Body of pancreas (tissue), 4 donors: ENCODE data around the gene MATR3. TPM values are rescaled to one million over a fixed set of nuclear protein-coding genes. Genes with fewer than 3 reads are reported as not detected.

Experiments used
- ATAC-seq: fragments of 150-250 bp; one replicate; pipeline ENCODE4 v1.9.1; 2016
- DNase-seq, 4 donors: peaks; one replicate each; pipeline ENCODE4 v3.0.0-alpha.2; 2019
- H3K27ac ChIP-seq, 4 donors: fragments of 200-600 bp; sonication (generic); 1 replicate in 3 of 4; 2 replicates in 1 of 4; pipeline versions ENCODE4 v1.5.1 to v1.6.1; 2016 to 2019; ENCODE audit warnings: mild to moderate bottlenecking in 1 of 4, mixed read lengths in 1 of 4, moderate library complexity in 1 of 4
- H3K27me3 ChIP-seq, 2 donors: fragments of 200-600 bp; sonication (generic); one replicate each; pipeline ENCODE4 v1.6.0; 2016; ENCODE audit warnings: mild to moderate bottlenecking in 1 of 2
- H3K36me3 ChIP-seq, 2 donors: fragments of 200-600 bp; sonication (generic); replicated peaks in 1 of 2; 2 replicates each; pipeline ENCODE4 v1.5.1; 2016; ENCODE audit warnings: low read depth in 2 of 2; ENCODE audit not compliant: insufficient read depth in 1 of 2
- H3K4me1 ChIP-seq: fragments of 200-600 bp; sonication (generic); one replicate; pipeline ENCODE4 v1.6.0; 2016
- H3K4me3 ChIP-seq, 2 donors: fragments of 200-600 bp; sonication (generic); 1 replicate in 1 of 2; 2 replicates in 1 of 2; pipeline ENCODE4 v1.5.1; 2016 to 2019
- H3K9me3 ChIP-seq, 3 donors: fragments of 200-600 bp; sonication (generic); 1 replicate in 2 of 3; 2 replicates in 1 of 3; pipeline ENCODE4 v1.5.1; 2016
- POLR2A ChIP-seq, 3 donors: fragments of 450-650 bp; IDR thresholded peaks; one replicate each; pipeline ENCODE4 v1.6.1; 2016; ENCODE audit warnings: antibody characterized with exemption in 3 of 3, mild to moderate bottlenecking in 2 of 3
- WGBS, 2 donors: methylation state at CpG; one replicate each; pipeline ENCODE4 v1.1.5; 2017; 5-methylcytosine and 5-hydroxymethylcytosine counted together
- intact Hi-C: fragments of 100-400 bp; cut with DNase I; formaldehyde crosslinking; loops from one replicate; pipeline ENCODE4 v1.15.1; 2023
- total RNA-seq, 2 donors: library from RNA; depleted of rRNA; stranded (reverse); fragments of >200 nt; gene quantifications; one replicate each; pipeline ENCODE4 v1.1.0, GENCODE V29; 2016
- TF ChIP-seq, protein P1 (sequence below), 7 experiments: fragments of 450-650 bp in 4 of 7; fragments of 200-600 bp in 3 of 7; sonication (generic) in 3 of 7; IDR thresholded peaks; one replicate each; pipeline ENCODE4 v1.5.1; 2016 to 2019; ENCODE audit warnings: antibody characterized with exemption in 7 of 7

MATR3 gene
- total RNA-seq, result 100 to 1,000 TPM in 1 of 2 donors, 10 to 100 TPM in 1; 99.2 to 160 TPM

DNA sequence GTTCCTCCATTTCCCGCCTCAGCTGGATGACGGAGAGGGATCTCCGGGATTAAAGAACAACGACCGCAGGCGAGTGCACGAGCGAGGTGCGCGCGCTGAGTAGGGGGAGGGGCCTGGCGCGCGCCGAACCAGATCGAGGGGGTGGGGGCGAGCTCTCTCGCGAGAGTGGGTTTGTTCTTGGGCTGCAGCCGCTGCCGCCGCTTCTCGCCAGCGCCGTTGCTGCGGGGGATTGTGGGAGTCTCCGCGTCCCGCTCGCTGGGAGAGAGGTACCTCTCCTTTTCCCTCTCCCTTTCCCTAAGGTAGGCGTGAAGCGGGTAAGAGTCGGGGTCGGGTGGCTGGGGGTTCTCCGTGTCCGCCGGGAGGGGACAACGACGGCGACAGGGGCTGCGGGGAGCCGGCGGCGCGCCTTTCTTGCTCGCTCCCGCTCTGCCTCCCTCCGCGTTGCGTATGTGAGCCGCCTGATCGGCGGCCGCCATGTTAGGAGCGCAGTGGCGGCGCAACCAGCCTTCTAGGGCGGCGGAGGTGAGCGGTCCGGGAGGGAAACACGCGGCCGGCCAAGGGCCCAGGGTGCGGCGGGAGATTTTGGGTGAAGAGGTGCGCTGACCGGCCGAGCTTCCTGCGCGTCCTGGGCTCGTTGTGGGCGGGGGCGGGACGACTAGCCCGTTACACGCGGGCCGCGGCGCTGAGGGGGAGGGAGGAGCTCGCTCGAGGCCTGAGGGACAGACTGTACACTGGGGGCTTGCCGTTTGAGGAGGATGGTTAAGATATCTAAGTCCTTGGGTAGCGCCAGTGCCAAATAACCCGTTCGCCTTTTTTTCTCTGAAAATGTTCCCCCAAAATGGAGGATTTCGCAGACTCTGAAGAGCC is at the start of gene MATR3:
TSS of gene MATR3 (plus strand) at position 234 of the 867 bp plus-strand sequence. CDS start 13,676 bp downstream, outside the sequence.
- TF ChIP-seq POLR2A (IDR thresholded peaks at IDR 0.05), result peak; percentile 98 to 99 (median 99)
- TF ChIP-seq, protein P1, sequence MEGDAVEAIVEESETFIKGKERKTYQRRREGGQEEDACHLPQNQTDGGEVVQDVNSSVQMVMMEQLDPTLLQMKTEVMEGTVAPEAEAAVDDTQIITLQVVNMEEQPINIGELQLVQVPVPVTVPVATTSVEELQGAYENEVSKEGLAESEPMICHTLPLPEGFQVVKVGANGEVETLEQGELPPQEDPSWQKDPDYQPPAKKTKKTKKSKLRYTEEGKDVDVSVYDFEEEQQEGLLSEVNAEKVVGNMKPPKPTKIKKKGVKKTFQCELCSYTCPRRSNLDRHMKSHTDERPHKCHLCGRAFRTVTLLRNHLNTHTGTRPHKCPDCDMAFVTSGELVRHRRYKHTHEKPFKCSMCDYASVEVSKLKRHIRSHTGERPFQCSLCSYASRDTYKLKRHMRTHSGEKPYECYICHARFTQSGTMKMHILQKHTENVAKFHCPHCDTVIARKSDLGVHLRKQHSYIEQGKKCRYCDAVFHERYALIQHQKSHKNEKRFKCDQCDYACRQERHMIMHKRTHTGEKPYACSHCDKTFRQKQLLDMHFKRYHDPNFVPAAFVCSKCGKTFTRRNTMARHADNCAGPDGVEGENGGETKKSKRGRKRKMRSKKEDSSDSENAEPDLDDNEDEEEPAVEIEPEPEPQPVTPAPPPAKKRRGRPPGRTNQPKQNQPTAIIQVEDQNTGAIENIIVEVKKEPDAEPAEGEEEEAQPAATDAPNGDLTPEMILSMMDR (IDR thresholded peaks at IDR 0.05), result peak in 1 of 7 experiments; percentile 3
- peak within 1 kb of the TSS; percentile 51 to 84 for H3K4me3 ChIP-seq
- H3K36me3 ChIP-seq, result no peaks in the 10 kb centered on the region
- no peaks in the 10 kb centered on the region for H3K27me3 ChIP-seq
- H3K9me3 ChIP-seq, result no peaks in the 10 kb centered on the region
- H3K4me1 ChIP-seq, result peaks cover 43% of the 10 kb centered on the region
- intact Hi-C loops, result no loop called here
- DNase-seq (peak; percentile 96 to 97 (median 97)), ATAC-seq (peak; percentile 97)
- peak within 1 kb of the TSS; percentile 98 to 100 (median 99) for H3K27ac ChIP-seq
- WGBS, 2 donors, result 0% methylated on average over 42 to 85 of the region's 88 CpGs

- DNase-seq (no peak), ATAC-seq (no peak)
- Histone ChIP-seq H3K27ac (no peak overlapping the region), H3K27me3 (no peaks in the 10 kb centered on the region), H3K9me3 (no peaks in the 10 kb centered on the region), H3K4me3 (no peak overlapping the region), H3K4me1 (no peaks in the 10 kb centered on the region), H3K36me3 (no peaks in the 10 kb centered on the region)
- intact Hi-C loops, result no loop called here
- TF ChIP-seq POLR2A (IDR thresholded peaks at IDR 0.05), result no peak
- TF ChIP-seq, protein P1 (IDR thresholded peaks at IDR 0.05), result peak in 1 of 7 experiments; percentile 12
Measured at GRCh38 chr5:139245637-139246339, 47.8 kb upstream of the MATR3 start.

DNA sequence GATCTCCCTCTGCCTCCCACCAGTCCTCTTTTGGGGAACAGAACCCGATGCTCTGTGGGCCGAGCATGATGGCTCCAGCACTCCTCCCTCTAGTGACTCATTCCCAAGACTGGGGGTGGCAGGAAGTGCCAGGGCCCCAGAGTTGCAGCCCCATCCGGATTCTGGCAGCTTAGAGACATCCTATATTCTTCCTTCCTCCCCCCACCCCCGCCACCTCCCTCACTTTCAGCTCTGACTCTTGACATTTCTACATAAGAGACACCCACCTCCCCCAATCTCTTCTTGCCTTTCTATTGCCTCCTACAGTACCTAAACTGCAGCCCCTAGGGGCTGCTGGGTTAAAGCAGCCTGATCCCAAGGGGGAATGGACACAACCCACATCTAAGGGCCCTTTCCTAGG is 47.1 kb upstream of the MATR3 start:
- Histone ChIP-seq H3K9me3 (no peaks in the 10 kb centered on the region), H3K4me3 (no peak overlapping the region), H3K36me3 (no peaks in the 10 kb centered on the region), H3K27me3 (no peaks in the 10 kb centered on the region), H3K4me1 (no peaks in the 10 kb centered on the region), H3K27ac (no peak overlapping the region)
- no peak for TF ChIP-seq POLR2A (IDR thresholded peaks at IDR 0.05)
- TF ChIP-seq, protein P1 (IDR thresholded peaks at IDR 0.05), result no peak
- ATAC-seq, result no peak
- 53 to 63% methylated on average over 4 of the region's 4 CpGs for WGBS, 2 donors
- intact Hi-C loops, result no loop called here
- peak in 1 of 4 donors; percentile 29 for DNase-seq

GRCh38 chr5:139248826-139249453 is 44.6 kb upstream of the MATR3 start:
- Histone ChIP-seq H3K27ac (no peak overlapping the region), H3K27me3 (no peaks in the 10 kb centered on the region), H3K36me3 (no peaks in the 10 kb centered on the region), H3K4me3 (no peak overlapping the region), H3K4me1 (no peaks in the 10 kb centered on the region), H3K9me3 (no peaks in the 10 kb centered on the region)
- DNase-seq (no peak), ATAC-seq (no peak)
- TF ChIP-seq, protein P1 (IDR thresholded peaks at IDR 0.05), result no peak
- TF ChIP-seq POLR2A (IDR thresholded peaks at IDR 0.05), result no peak
- intact Hi-C loops, result no loop called here
- 90 to 97% methylated on average over 3 of the region's 3 CpGs for whole genome bisulfite sequencing, 2 donors
